HG03025 (cell line): Measurements from ENCODE around the gene RASGRF2.

Experiments
- ATAC-seq: cut with Tn5 transposase; IDR thresholded peaks from one replicate; pipeline ENCODE4 v1.9.1; 2021; ENCODE audit warnings: mild to moderate bottlenecking, moderate library complexity; ENCODE audit not compliant: unreplicated experiment, low FRiP score

Gene RASGRF2

GRCh38 chr5:81162501-81162900, 202.3 kb downstream of the RASGRF2 start:
- no peak for ATAC-seq

- no peak for ATAC-seq
These were observed 203.5 kb downstream of the RASGRF2 start for GRCh38 chr5:81163651-81164050.

- ATAC-seq = no peak
These were observed 204.3 kb downstream of the RASGRF2 start for GRCh38 chr5:81164476-81164875.

- ATAC-seq = no peak
These were observed 204.8 kb downstream of the RASGRF2 start for GRCh38 chr5:81164936-81165335.

GRCh38 chr5:81165493-81166119, 205.4 kb downstream of the RASGRF2 start:
- no peak for ATAC-seq

GRCh38 chr5:81166430-81166829, 206.3 kb downstream of the RASGRF2 start:
- ATAC-seq = no peak

- ATAC-seq = no peak
These were observed 206.9 kb downstream of the RASGRF2 start for GRCh38 chr5:81167078-81167477.

- ATAC-seq = no peak
These were observed 207.4 kb downstream of the RASGRF2 start for GRCh38 chr5:81167544-81167943.

GRCh38 chr5:81169924-81170323, 209.8 kb downstream of the RASGRF2 start:
- ATAC-seq = no peak

GRCh38 chr5:81171769-81172168, 211.6 kb downstream of the RASGRF2 start:
- no peak for ATAC-seq

GRCh38 chr5:81172710-81173109, 212.5 kb downstream of the RASGRF2 start:
- no peak for ATAC-seq

- ATAC-seq = no peak
These were observed 216.9 kb downstream of the RASGRF2 start for GRCh38 chr5:81177061-81177460.

- no peak for ATAC-seq
These were observed 219.8 kb downstream of the RASGRF2 start for GRCh38 chr5:81179959-81180358.

GRCh38 chr5:81180780-81181460, 220.8 kb downstream of the RASGRF2 start:
- ATAC-seq = no peak

- no peak for ATAC-seq
These were observed 221.6 kb downstream of the RASGRF2 start for GRCh38 chr5:81181576-81182316.

- no peak for ATAC-seq
These were observed 222.5 kb downstream of the RASGRF2 start for GRCh38 chr5:81182396-81183390.

GRCh38 chr5:81183811-81184748, 223.9 kb downstream of the RASGRF2 start:
- ATAC-seq = no peak

- ATAC-seq = no peak
These were observed 224.6 kb downstream of the RASGRF2 start for GRCh38 chr5:81184749-81185110.

- no peak for ATAC-seq
These were observed 227.7 kb downstream of the RASGRF2 start for GRCh38 chr5:81187885-81188284.
